Esophagus squamous epithelium (tissue), 5 donors: ENCODE data around the gene RBMX. TPM values are rescaled to one million over a fixed set of nuclear protein-coding genes. Genes with fewer than 3 reads are reported as not detected.

Experiments
- DNase-seq: peaks from one replicate; lab custom pipeline; 2025; lab: John Stamatoyannopoulos, UW
- H3K27ac ChIP-seq, 4 donors: fragments of 200-600 bp; sonication (generic); one replicate each; pipeline ENCODE4 v1.5.1; 2016 to 2019; ENCODE audit warnings: mild to moderate bottlenecking in 1 of 4
- H3K27me3 ChIP-seq, 4 donors: fragments of 200-600 bp; sonication (generic); 1 replicate in 3 of 4; 2 replicates in 1 of 4; pipeline versions ENCODE4 v1.5.1 to v1.6.0; 2017 to 2021; ENCODE audit warnings: antibody characterized with exemption in 1 of 4
- H3K36me3 ChIP-seq, 3 donors: fragments of 200-600 bp; sonication (generic); one replicate each; pipeline ENCODE4 v1.5.1; 2016 to 2019
- H3K4me1 ChIP-seq, 3 donors: fragments of 200-600 bp; sonication (generic); one replicate each; pipeline ENCODE4 v1.5.1; 2017 to 2019
- H3K4me3 ChIP-seq, 4 donors: fragments of 200-600 bp; sonication (generic); 1 replicate in 3 of 4; 2 replicates in 1 of 4; pipeline ENCODE4 v1.5.1; 2016 to 2019; ENCODE audit warnings: mild to moderate bottlenecking in 2 of 4, moderate library complexity in 1 of 4
- H3K9me3 ChIP-seq, 3 donors: fragments of 200-600 bp; sonication (generic); one replicate each; pipeline ENCODE4 v1.5.1; 2016 to 2019
- CTCF ChIP-seq, 6 experiments: fragments of 450-650 bp in 4 of 6; fragments of 200-600 bp in 2 of 6; sonication (generic) in 2 of 6; IDR thresholded peaks; one replicate each; pipeline ENCODE4 v1.5.1; 2016 to 2019; ENCODE audit warnings: antibody characterized with exemption in 6 of 6, mild to moderate bottlenecking in 4 of 6, moderate library complexity in 4 of 6
- POLR2A ChIP-seq, 4 donors: fragments of 450-650 bp; IDR thresholded peaks; one replicate each; pipeline ENCODE4 v1.6.1; 2017; ENCODE audit warnings: antibody characterized with exemption in 4 of 4, mild to moderate bottlenecking in 4 of 4, moderate library complexity in 3 of 4
- WGBS, 2 donors: methylation state at CpG; one replicate each; pipeline ENCODE4 v1.1.5; 2018; 5-methylcytosine and 5-hydroxymethylcytosine counted together
- intact Hi-C: fragments of 100-400 bp; cut with DNase I; formaldehyde crosslinking; loops from one replicate; pipeline ENCODE4 v1.15.0; 2022
- total RNA-seq, 4 donors: library from RNA; depleted of rRNA; stranded (reverse); fragments of >200 nt; gene quantifications; one replicate each; pipeline ENCODE4 v1.1.0, GENCODE V29; 2016
- donor health status: DM: yes; HTN: yes; CAD: no.

RBMX gene
- total RNA-seq, 4 donors from 2014 or later = 125 to 220 (median 205) TPM

- intact Hi-C loops = no loop called here
Measured at GRCh38 chrX:136867518-136867917, 13.0 kb downstream of the RBMX start.

GRCh38 chrX:136867096-136867491 lies 13.4 kb downstream of the RBMX start:
- H3K9me3 ChIP-seq = no peaks in the 10 kb centered on the region
- H3K4me1 ChIP-seq = peaks cover 0 to under 1% (median 0%) of the 10 kb centered on the region in 3 donors
- WGBS, 2 donors = 52 to 61% methylated on average over 4 of the region's 4 CpGs
- DNase-seq = no peak
- intact Hi-C loops = no loop called here
- no peak overlapping the region for H3K27ac ChIP-seq
- H3K36me3 ChIP-seq = peaks cover 0 to 67% (median 0%) of the 10 kb centered on the region in 3 donors
- H3K27me3 ChIP-seq = no peaks in the 10 kb centered on the region
- TF ChIP-seq POLR2A (IDR thresholded peaks at IDR 0.05) = no peak
- TF ChIP-seq CTCF (IDR thresholded peaks at IDR 0.05) = no peak
- H3K4me3 ChIP-seq = no peak overlapping the region

More at GRCh38 chrX:136867518-136867917, 13.0 kb downstream of the RBMX start:
- TF ChIP-seq CTCF (IDR thresholded peaks at IDR 0.05) = no peak
- TF ChIP-seq POLR2A (IDR thresholded peaks at IDR 0.05) = no peak
- Histone ChIP-seq H3K4me3 (no peak overlapping the region), H3K9me3 (no peaks in the 10 kb centered on the region), H3K27ac (no peak overlapping the region), H3K4me1 (peaks cover 0 to 4% (median 0%) of the 10 kb centered on the region in 3 donors), H3K27me3 (no peaks in the 10 kb centered on the region), H3K36me3 (peaks cover 0 to 67% (median 0%) of the 10 kb centered on the region in 3 donors)
- DNase-seq = no peak
- 67 to 72% methylated on average over 3 of the region's 3 CpGs for WGBS, 2 donors

- no peak for TF ChIP-seq POLR2A (IDR thresholded peaks at IDR 0.05)
- TF ChIP-seq CTCF (IDR thresholded peaks at IDR 0.05) = no peak
- no peaks in the 10 kb centered on the region for H3K9me3 ChIP-seq
- intact Hi-C loops = no loop called here
- DNase-seq = no peak
- no peaks in the 10 kb centered on the region for H3K4me1 ChIP-seq
- no peak overlapping the region for H3K4me3 ChIP-seq
- no peak overlapping the region for H3K27ac ChIP-seq
- 58 to 68% methylated on average over 12 to 13 of the region's 14 CpGs for WGBS, 2 donors
- no peaks in the 10 kb centered on the region for H3K27me3 ChIP-seq
- H3K36me3 ChIP-seq = peaks cover 0 to 67% (median 0%) of the 10 kb centered on the region in 3 donors
Measured at GRCh38 chrX:136866337-136867095, 14.0 kb downstream of the RBMX start.

GRCh38 chrX:136865270-136866158 lies 15.0 kb downstream of the RBMX start:
- TF ChIP-seq POLR2A (IDR thresholded peaks at IDR 0.05) (no peak), CTCF (IDR thresholded peaks at IDR 0.05) (no peak)
- H3K27me3 ChIP-seq = no peaks in the 10 kb centered on the region
- H3K9me3 ChIP-seq = no peaks in the 10 kb centered on the region
- H3K4me3 ChIP-seq = no peak overlapping the region
- intact Hi-C loops = no loop called here
- no peak for DNase-seq
- H3K27ac ChIP-seq = no peak overlapping the region
- 75 to 84% methylated on average over 5 to 9 of the region's 9 CpGs for WGBS, 2 donors
- H3K4me1 ChIP-seq = no peaks in the 10 kb centered on the region
- peaks cover 0 to 67% (median 0%) of the 10 kb centered on the region in 3 donors for H3K36me3 ChIP-seq
